Measurements from ENCODE around the gene EFHC2.

The EFHC2 gene

DNA sequence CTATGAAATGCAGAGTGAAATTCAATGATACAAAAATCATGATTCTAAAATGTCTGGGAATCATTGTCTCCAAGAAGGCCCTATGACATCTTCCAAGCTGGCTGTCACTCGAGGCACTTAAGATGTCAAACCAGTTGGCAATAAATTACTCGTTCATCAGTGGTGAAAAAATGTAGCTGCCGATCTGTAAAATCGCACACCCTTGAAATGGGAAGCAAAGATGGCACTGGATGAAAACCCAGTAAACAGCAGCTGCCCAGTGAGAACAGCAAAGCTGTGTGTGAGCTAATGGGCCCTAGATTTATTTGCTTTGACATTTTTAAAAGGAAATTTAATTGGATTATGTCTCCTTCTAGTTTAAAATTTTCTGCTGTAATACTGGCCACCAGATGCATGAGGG, 188.3 kb downstream of the EFHC2 start:
- Histone ChIP-seq H3K79me2 (ENCODE audit: control insufficient read depth, low read length) (no peaks in the 10 kb centered on the region), H3K36me3 (ENCODE audit: control insufficient read depth, low read length) (no peaks in the 10 kb centered on the region), H3K4me1 (ENCODE audit: control insufficient read depth, low read length) (no peaks in the 10 kb centered on the region), H3K4me3 (ENCODE audit: low read length) (no peak overlapping the region), H3K27me3 (ENCODE audit: control insufficient read depth, low read length) (no peaks in the 10 kb centered on the region), H3K9me2 (replicated peaks; ENCODE audit: control insufficient read depth, low read length) (no peaks in the 10 kb centered on the region), H3F3A (ENCODE audit: control insufficient read depth, insufficient read depth) (no peaks in the 10 kb centered on the region), H3K4me2 (ENCODE audit: low read length) (no peak overlapping the region), H4K20me1 (ENCODE audit: control insufficient read depth, insufficient read depth, low read depth, low read length) (no peaks in the 10 kb centered on the region), H3K27ac (ENCODE audit: low read depth, low read length) (no peak overlapping the region), H3K9me3 (ENCODE audit: control insufficient read depth, insufficient read depth, low read length) (no peaks in the 10 kb centered on the region)
- TF ChIP-seq, protein P1, sequence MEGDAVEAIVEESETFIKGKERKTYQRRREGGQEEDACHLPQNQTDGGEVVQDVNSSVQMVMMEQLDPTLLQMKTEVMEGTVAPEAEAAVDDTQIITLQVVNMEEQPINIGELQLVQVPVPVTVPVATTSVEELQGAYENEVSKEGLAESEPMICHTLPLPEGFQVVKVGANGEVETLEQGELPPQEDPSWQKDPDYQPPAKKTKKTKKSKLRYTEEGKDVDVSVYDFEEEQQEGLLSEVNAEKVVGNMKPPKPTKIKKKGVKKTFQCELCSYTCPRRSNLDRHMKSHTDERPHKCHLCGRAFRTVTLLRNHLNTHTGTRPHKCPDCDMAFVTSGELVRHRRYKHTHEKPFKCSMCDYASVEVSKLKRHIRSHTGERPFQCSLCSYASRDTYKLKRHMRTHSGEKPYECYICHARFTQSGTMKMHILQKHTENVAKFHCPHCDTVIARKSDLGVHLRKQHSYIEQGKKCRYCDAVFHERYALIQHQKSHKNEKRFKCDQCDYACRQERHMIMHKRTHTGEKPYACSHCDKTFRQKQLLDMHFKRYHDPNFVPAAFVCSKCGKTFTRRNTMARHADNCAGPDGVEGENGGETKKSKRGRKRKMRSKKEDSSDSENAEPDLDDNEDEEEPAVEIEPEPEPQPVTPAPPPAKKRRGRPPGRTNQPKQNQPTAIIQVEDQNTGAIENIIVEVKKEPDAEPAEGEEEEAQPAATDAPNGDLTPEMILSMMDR (IDR thresholded peaks at IDR 0.05; ENCODE audit: low read depth, low read length, poor library complexity, severe bottlenecking), result no peak
- no peak for TF ChIP-seq EZH2phosphoT487 (IDR thresholded peaks at IDR 0.05; ENCODE audit: borderline replicate concordance, low read length)

DNA sequence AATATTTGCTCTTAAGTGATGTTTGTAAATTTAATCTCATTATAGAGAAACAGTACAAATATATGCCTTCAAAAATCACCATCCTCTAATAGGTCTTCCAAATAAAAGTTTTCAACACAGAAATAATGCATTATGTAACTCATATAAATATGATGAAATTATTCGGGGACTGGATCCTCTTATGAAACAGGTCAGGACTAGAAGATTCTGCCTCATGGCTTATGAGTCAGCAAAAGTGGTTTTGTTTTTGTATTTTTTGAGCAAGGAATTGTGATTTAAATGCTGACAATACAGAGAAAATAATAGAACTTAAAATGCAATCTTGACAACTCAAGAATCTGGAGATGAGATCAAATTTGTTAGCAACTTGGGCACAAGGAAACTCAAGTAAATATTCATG, 190.6 kb downstream of the EFHC2 start:
- no peaks in the 10 kb centered on the region for H3K36me3 ChIP-seq (ENCODE audit: control insufficient read depth, low read length)

DNA sequence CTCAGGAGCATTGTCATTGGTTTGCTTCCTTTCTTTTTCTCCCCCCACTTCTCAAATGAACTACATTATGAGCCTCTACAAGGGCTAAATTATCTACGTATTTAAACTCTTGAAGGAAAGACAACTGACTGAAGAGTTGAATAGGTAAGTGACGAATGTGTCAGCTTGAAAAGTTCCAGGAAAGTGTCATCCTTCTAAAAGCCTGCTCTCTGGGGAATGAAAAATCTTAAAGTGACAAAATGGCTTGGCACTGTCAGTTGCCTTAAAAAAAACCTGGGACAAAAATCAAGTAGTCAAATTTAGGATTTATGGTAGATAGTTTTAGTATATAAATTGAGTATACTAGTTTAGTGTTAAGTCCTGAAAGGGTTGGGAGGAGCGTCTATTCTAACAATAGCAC, 196.3 kb downstream of the EFHC2 start:
- H3F3A ChIP-seq (ENCODE audit: control insufficient read depth, insufficient read depth), result no peaks in the 10 kb centered on the region
- H3K9me3 ChIP-seq (ENCODE audit: control insufficient read depth, insufficient read depth, low read length), result no peaks in the 10 kb centered on the region
- no peak overlapping the region for H3K4me3 ChIP-seq (ENCODE audit: low read length)
- no peaks in the 10 kb centered on the region for H3K79me2 ChIP-seq (ENCODE audit: control insufficient read depth, low read length)
- no peaks in the 10 kb centered on the region for H3K27me3 ChIP-seq (ENCODE audit: control insufficient read depth, low read length)
- no peaks in the 10 kb centered on the region for H4K20me1 ChIP-seq (ENCODE audit: control insufficient read depth, insufficient read depth, low read depth, low read length)
- H3K9me2 ChIP-seq (replicated peaks; ENCODE audit: control insufficient read depth, low read length), result no peaks in the 10 kb centered on the region
- no peak overlapping the region for H3K27ac ChIP-seq (ENCODE audit: low read depth, low read length)
- no peaks in the 10 kb centered on the region for H3K36me3 ChIP-seq (ENCODE audit: control insufficient read depth, low read length)
- no peaks in the 10 kb centered on the region for H3K4me1 ChIP-seq (ENCODE audit: control insufficient read depth, low read length)
- H3K4me2 ChIP-seq (ENCODE audit: low read length), result no peak overlapping the region
- TF ChIP-seq, protein P1 (IDR thresholded peaks at IDR 0.05; ENCODE audit: low read depth, low read length, poor library complexity, severe bottlenecking), result no peak
- no peak for TF ChIP-seq EZH2phosphoT487 (IDR thresholded peaks at IDR 0.05; ENCODE audit: borderline replicate concordance, low read length)

More for the DNA sequence above, 190.6 kb downstream of the EFHC2 start:
- no peaks in the 10 kb centered on the region for H3K9me3 ChIP-seq (ENCODE audit: control insufficient read depth, insufficient read depth, low read length)
- no peaks in the 10 kb centered on the region for H3K27me3 ChIP-seq (ENCODE audit: control insufficient read depth, low read length)
- H3F3A ChIP-seq (ENCODE audit: control insufficient read depth, insufficient read depth), result no peaks in the 10 kb centered on the region
- H3K27ac ChIP-seq (ENCODE audit: low read depth, low read length), result no peak overlapping the region
- H3K4me2 ChIP-seq (ENCODE audit: low read length), result no peak overlapping the region
- no peak for TF ChIP-seq EZH2phosphoT487 (IDR thresholded peaks at IDR 0.05; ENCODE audit: borderline replicate concordance, low read length)
- TF ChIP-seq, protein P1 (IDR thresholded peaks at IDR 0.05; ENCODE audit: low read depth, low read length, poor library complexity, severe bottlenecking), result no peak
- H3K4me3 ChIP-seq (ENCODE audit: low read length), result no peak overlapping the region
- H3K9me2 ChIP-seq (replicated peaks; ENCODE audit: control insufficient read depth, low read length), result no peaks in the 10 kb centered on the region
- H3K4me1 ChIP-seq (ENCODE audit: control insufficient read depth, low read length), result no peaks in the 10 kb centered on the region
- H4K20me1 ChIP-seq (ENCODE audit: control insufficient read depth, insufficient read depth, low read depth, low read length), result no peaks in the 10 kb centered on the region
- H3K79me2 ChIP-seq (ENCODE audit: control insufficient read depth, low read length), result no peaks in the 10 kb centered on the region
